ENCODE data around the gene TYW1B.
"Not testable (repeated sequence)": the region's sequence is repeated elsewhere in the genome, so short reads cannot be mapped to it uniquely, and the experiment has no call there.

TYW1B gene

DNA sequence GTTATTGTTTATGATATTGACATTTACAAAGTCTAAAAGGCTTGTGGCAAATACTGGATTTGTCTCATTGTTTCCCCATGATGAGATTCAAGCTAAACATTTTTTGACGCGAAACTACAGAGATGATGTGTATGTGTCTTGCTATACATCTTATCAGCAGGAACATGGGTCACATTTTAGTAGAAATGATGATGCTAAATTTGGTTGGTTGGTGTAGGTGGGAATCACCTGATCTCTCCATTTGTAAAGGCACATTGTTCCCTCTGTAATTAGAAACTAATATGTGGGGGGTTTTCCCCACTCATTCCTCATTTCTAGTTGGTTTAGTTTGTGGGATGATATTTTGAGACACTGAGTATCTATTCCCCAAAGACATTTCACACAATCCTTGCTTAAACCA, 32.6 kb downstream of the TYW1B start:
- not testable (repeated sequence) for H3K79me2 ChIP-seq (ENCODE audit: control insufficient read depth, low read length); H3K4me1 ChIP-seq (ENCODE audit: control insufficient read depth, low read length); H3K4me3 ChIP-seq (ENCODE audit: low read length); H3K4me2 ChIP-seq (ENCODE audit: low read length); H3K9me3 ChIP-seq (ENCODE audit: control insufficient read depth, insufficient read depth, low read length); H4K20me1 ChIP-seq (ENCODE audit: control insufficient read depth, insufficient read depth, low read depth, low read length); H3K36me3 ChIP-seq (ENCODE audit: control insufficient read depth, low read length); H3K27ac ChIP-seq (ENCODE audit: low read depth, low read length); H3K9me2 ChIP-seq (replicated peaks; ENCODE audit: control insufficient read depth, low read length); H3F3A ChIP-seq (ENCODE audit: control insufficient read depth, insufficient read depth); H3K27me3 ChIP-seq (ENCODE audit: control insufficient read depth, low read length)

DNA sequence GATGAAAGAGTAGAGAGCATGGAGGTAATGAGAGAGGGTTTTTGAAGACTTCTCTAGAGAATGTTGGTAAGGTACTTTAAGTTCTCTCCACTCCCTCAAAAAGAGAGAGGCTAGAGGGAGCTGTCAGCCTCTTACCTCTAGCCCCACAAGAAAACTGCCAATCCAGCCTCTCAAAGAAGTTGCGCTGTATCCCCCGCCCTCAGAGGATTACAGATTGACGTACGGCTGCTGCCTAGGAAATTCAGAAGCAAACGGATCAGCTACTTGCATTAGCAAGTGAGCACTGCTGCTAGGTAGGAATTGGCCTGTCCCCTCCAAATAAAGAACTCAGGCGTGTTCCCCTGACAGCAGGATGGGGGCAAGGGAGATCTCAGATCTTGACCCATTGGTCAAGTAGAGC, 34.2 kb downstream of the TYW1B start:
- no peaks in the 10 kb centered on the region for H3K9me2 ChIP-seq (replicated peaks; ENCODE audit: control insufficient read depth, low read length)
- no peaks in the 10 kb centered on the region for H3K9me3 ChIP-seq (ENCODE audit: control insufficient read depth, insufficient read depth, low read length)
- no peaks in the 10 kb centered on the region for H3K27me3 ChIP-seq (ENCODE audit: control insufficient read depth, low read length)
- H3K4me1 ChIP-seq (ENCODE audit: control insufficient read depth, low read length) = no peaks in the 10 kb centered on the region
- no peaks in the 10 kb centered on the region for H4K20me1 ChIP-seq (ENCODE audit: control insufficient read depth, insufficient read depth, low read depth, low read length)
- no peaks in the 10 kb centered on the region for H3K79me2 ChIP-seq (ENCODE audit: control insufficient read depth, low read length)
- TF ChIP-seq EZH2phosphoT487 (IDR thresholded peaks at IDR 0.05; ENCODE audit: borderline replicate concordance, low read length) = no peak
- TF ChIP-seq, protein P1, sequence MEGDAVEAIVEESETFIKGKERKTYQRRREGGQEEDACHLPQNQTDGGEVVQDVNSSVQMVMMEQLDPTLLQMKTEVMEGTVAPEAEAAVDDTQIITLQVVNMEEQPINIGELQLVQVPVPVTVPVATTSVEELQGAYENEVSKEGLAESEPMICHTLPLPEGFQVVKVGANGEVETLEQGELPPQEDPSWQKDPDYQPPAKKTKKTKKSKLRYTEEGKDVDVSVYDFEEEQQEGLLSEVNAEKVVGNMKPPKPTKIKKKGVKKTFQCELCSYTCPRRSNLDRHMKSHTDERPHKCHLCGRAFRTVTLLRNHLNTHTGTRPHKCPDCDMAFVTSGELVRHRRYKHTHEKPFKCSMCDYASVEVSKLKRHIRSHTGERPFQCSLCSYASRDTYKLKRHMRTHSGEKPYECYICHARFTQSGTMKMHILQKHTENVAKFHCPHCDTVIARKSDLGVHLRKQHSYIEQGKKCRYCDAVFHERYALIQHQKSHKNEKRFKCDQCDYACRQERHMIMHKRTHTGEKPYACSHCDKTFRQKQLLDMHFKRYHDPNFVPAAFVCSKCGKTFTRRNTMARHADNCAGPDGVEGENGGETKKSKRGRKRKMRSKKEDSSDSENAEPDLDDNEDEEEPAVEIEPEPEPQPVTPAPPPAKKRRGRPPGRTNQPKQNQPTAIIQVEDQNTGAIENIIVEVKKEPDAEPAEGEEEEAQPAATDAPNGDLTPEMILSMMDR (IDR thresholded peaks at IDR 0.05; ENCODE audit: low read depth, low read length, poor library complexity, severe bottlenecking) = no peak
- H3K4me3 ChIP-seq (ENCODE audit: low read length) = no peak overlapping the region
- H3K36me3 ChIP-seq (ENCODE audit: control insufficient read depth, low read length) = no peaks in the 10 kb centered on the region
- H3F3A ChIP-seq (ENCODE audit: control insufficient read depth, insufficient read depth) = no peaks in the 10 kb centered on the region
- no peak overlapping the region for H3K4me2 ChIP-seq (ENCODE audit: low read length)
- H3K27ac ChIP-seq (ENCODE audit: low read depth, low read length) = no peak overlapping the region

DNA sequence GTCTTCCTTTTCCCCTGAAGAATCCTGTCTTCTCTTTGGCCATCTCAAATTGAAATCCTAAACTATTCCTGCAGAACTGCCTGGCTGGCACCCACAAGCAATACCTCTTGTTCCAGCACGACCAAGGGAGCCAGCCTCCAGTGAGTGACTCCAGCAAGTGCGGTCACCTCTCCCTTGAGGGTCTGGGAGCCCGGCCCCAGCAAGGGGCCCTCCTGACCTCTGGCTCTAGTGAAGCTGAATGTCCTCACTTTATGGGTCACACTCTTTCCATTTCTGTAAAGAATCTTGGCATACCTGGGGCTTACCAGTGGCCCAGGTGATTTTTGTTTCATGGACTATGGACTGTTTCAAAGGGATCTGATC, 37.3 kb downstream of the TYW1B start:
- H3K4me2 ChIP-seq (ENCODE audit: low read length); H3F3A ChIP-seq (ENCODE audit: control insufficient read depth, insufficient read depth); H3K27me3 ChIP-seq (ENCODE audit: control insufficient read depth, low read length); H3K4me3 ChIP-seq (ENCODE audit: low read length); H3K36me3 ChIP-seq (ENCODE audit: control insufficient read depth, low read length); H3K4me1 ChIP-seq (ENCODE audit: control insufficient read depth, low read length); H3K79me2 ChIP-seq (ENCODE audit: control insufficient read depth, low read length); H3K9me2 ChIP-seq (replicated peaks; ENCODE audit: control insufficient read depth, low read length); H3K27ac ChIP-seq (ENCODE audit: low read depth, low read length); H3K9me3 ChIP-seq (ENCODE audit: control insufficient read depth, insufficient read depth, low read length); H4K20me1 ChIP-seq (ENCODE audit: control insufficient read depth, insufficient read depth, low read depth, low read length): not testable (repeated sequence)

DNA sequence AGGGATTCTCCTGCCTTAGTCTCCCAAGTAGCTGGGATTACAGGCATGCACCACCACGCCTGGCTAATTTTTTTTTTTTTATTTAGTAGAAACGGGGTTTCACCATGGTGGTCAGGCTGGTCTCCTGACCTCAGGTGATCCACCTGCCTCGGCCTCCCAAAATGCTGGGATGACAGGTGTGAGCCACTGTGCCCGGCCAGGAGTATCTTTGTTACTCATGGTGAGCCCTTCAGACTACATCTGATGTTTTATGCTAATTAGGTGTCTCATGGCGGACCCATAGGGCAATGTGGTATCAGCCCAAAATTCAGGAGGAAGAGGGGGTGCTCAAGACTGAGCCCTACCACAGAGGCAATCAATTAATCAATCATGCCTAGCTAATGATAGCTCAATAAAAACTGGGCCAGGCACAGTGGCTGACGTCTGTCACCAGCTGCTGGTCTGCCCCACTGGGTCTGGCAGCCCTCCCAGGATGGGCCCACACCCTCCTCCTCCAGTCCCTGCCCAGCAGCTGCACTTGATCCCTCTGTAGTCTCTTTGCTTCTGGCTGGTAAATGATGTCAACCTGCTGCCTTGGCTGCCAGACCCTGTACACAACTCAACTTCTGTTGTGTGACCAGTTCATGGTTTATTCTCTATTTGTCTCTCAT, 37.8 kb downstream of the TYW1B start:
- H3K9me2 ChIP-seq (replicated peaks; ENCODE audit: control insufficient read depth, low read length); H3K27me3 ChIP-seq (ENCODE audit: control insufficient read depth, low read length); H3K4me1 ChIP-seq (ENCODE audit: control insufficient read depth, low read length); H3K4me3 ChIP-seq (ENCODE audit: low read length); H3K9me3 ChIP-seq (ENCODE audit: control insufficient read depth, insufficient read depth, low read length); H3K4me2 ChIP-seq (ENCODE audit: low read length); H4K20me1 ChIP-seq (ENCODE audit: control insufficient read depth, insufficient read depth, low read depth, low read length); H3F3A ChIP-seq (ENCODE audit: control insufficient read depth, insufficient read depth); H3K36me3 ChIP-seq (ENCODE audit: control insufficient read depth, low read length); H3K27ac ChIP-seq (ENCODE audit: low read depth, low read length); H3K79me2 ChIP-seq (ENCODE audit: control insufficient read depth, low read length): not testable (repeated sequence)

DNA sequence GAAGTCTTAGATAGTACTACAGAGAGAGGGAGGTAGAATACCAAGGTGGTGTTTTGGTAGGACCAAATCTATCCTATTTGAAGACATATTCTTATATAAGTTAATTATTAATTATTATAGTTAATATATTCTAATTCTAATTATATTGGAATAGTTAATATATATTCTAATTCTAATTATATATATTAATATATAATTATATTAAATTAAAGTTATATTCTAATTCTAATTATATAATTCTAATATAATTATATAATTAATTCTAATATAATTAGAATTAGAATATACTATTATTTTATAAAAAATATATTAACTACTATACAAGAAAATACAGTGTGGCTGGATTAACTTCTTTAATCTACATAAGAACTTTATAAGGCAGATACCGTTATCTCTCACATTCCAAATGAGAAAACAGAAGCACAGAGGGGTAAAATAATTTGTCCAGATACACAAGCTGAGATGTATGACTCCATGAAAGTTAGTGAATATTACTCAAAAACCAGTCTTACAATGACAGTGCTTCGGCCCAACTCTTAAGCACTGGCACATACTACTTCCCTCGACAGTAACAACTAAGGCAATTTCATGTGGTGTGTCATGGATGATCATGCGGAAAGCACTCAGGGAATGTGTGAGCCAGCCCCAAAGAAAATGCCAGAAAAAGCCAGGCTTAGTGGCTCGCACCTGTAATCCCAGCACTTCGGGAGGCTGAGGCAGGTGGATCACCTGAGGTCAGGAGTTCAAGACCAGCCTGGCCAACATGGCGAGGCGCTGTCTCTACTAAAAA, 42.6 kb downstream of the TYW1B start:
- H3K9me3 ChIP-seq (ENCODE audit: control insufficient read depth, insufficient read depth, low read length) = no peaks in the 10 kb centered on the region
- H3K9me2 ChIP-seq (replicated peaks; ENCODE audit: control insufficient read depth, low read length) = no peaks in the 10 kb centered on the region
- no peak overlapping the region for H3K27ac ChIP-seq (ENCODE audit: low read depth, low read length)
- no peaks in the 10 kb centered on the region for H3K4me1 ChIP-seq (ENCODE audit: control insufficient read depth, low read length)
- TF ChIP-seq, protein P1 (IDR thresholded peaks at IDR 0.05; ENCODE audit: low read depth, low read length, poor library complexity, severe bottlenecking) = no peak
- TF ChIP-seq EZH2phosphoT487 (IDR thresholded peaks at IDR 0.05; ENCODE audit: borderline replicate concordance, low read length) = no peak
- no peaks in the 10 kb centered on the region for H3K79me2 ChIP-seq (ENCODE audit: control insufficient read depth, low read length)
- H3K4me2 ChIP-seq (ENCODE audit: low read length) = no peak overlapping the region
- no peaks in the 10 kb centered on the region for H3K27me3 ChIP-seq (ENCODE audit: control insufficient read depth, low read length)
- no peaks in the 10 kb centered on the region for H3K36me3 ChIP-seq (ENCODE audit: control insufficient read depth, low read length)
- no peaks in the 10 kb centered on the region for H3F3A ChIP-seq (ENCODE audit: control insufficient read depth, insufficient read depth)
- H4K20me1 ChIP-seq (ENCODE audit: control insufficient read depth, insufficient read depth, low read depth, low read length) = no peaks in the 10 kb centered on the region
- H3K4me3 ChIP-seq (ENCODE audit: low read length) = no peak overlapping the region

DNA sequence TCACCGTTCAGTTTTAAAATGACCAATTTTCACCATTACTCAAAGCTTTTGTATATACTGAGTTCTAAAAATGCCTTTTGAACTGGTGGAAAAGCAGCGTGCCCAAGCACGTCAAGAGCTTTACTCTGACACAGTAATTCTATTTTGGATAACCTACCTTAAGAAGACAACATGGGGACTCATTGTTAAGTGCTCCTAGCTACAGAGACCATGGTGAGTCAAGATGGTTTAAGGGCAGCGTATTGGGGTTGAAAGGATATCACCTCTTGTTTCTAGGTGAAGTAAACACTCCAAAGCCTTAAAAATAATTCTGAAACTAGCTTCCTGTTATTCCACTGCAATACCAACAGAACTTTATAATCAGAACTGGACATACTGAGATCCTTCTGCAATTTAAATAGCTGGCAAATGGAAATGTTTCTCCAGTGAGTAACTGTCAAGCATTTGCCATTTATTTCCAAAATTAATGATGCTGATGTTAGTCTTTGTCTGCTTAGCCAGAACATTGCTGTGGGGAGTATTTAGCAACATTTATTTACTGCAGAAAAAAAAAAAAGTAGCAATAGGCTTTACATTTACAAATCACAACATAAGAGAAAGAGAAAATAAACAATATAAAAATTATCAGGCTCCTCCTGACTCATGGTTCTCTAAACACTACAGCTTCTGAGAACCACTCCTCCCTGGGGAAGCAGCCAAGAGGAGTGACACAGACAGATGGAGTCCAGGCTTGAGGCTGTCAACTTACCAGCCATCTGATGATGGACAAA, 44.2 kb downstream of the TYW1B start:
- H3K9me2 ChIP-seq (replicated peaks; ENCODE audit: control insufficient read depth, low read length); H3K36me3 ChIP-seq (ENCODE audit: control insufficient read depth, low read length); H3K27ac ChIP-seq (ENCODE audit: low read depth, low read length); H3K9me3 ChIP-seq (ENCODE audit: control insufficient read depth, insufficient read depth, low read length); H4K20me1 ChIP-seq (ENCODE audit: control insufficient read depth, insufficient read depth, low read depth, low read length); H3K4me2 ChIP-seq (ENCODE audit: low read length); H3K4me3 ChIP-seq (ENCODE audit: low read length); H3K4me1 ChIP-seq (ENCODE audit: control insufficient read depth, low read length); H3F3A ChIP-seq (ENCODE audit: control insufficient read depth, insufficient read depth); H3K79me2 ChIP-seq (ENCODE audit: control insufficient read depth, low read length); H3K27me3 ChIP-seq (ENCODE audit: control insufficient read depth, low read length): not testable (repeated sequence)
